HCT116 (cell line): ENCODE results near the gene ACP2. TPM values are rescaled to one million over a fixed set of nuclear protein-coding genes. Genes with fewer than 3 reads are reported as not detected.

Source experiments
- ATAC-seq: fragments of 200-7000 bp; cut with Tn5 transposase; 2 replicates; pipeline ENCODE4 v1.9.1; 2020; ENCODE audit warnings: mild to moderate bottlenecking, moderate library complexity
- BruUV-seq: library from RNA; stranded (reverse); fragments of 400-500 nt; replicated peaks from 2 replicates; lab custom pipeline; 2021; lab: Mats Ljungman, UMichigan
- CTCF ChIA-PET: fragments of 300-600 bp; sonication (Branson Sonifier 250); formaldehyde crosslinking; loops from one replicate; lab custom pipeline; 2021; ENCODE audit warnings: antibody characterized with exemption; lab: Charles Lee
- POLR2A ChIA-PET: fragments of 300-600, 350-600 bp; sonication (Branson Sonifier 250); formaldehyde crosslinking; loops from one replicate; lab custom pipeline; 2021; ENCODE audit warnings: antibody characterized with exemption; lab: Charles Lee
- RAD21 ChIA-PET, 2 experiments: fragments of 300-600 bp; sonication (Branson Sonifier 250); formaldehyde crosslinking; loops; one replicate each; lab custom pipeline; 2023; ENCODE audit warnings: low total read pairs in 2 of 2; ENCODE audit not compliant: uncharacterized antibody in 2 of 2, unreplicated experiment in 2 of 2, low non-redundant PET in 1 of 2; lab: Charles Lee
- DNase-seq: peaks from one replicate; pipeline ENCODE4 v3.0.0-alpha.2; 2010; ENCODE audit warnings: low read depth, low spot score
- H2AFZ ChIP-seq: fragments of 200-600 bp; shearing (Covaris generic), sonication (generic); 2 replicates; pipeline ENCODE4 v1.6.1; 2017; ENCODE audit warnings: low read depth, mixed run types, mixed read lengths, antibody characterized with exemption, low read length; ENCODE audit not compliant: poor library complexity, severe bottlenecking
- H3K27ac ChIP-seq: 2 replicates; pipeline ENCODE4 v1.5.1; 2012; ENCODE audit warnings: low read depth, low read length
- H3K27me3 ChIP-seq: fragments of 200-600 bp; sonication (generic); 2 replicates; pipeline ENCODE4 v1.6.1; 2016; ENCODE audit warnings: mixed run types, low read length, mixed read lengths; ENCODE audit not compliant: insufficient read depth
- H3K36me3 ChIP-seq, 2 experiments: fragments of 200-500 bp in 1 of 2; fragments of 200-600 bp in 1 of 2; sonication (Bioruptor generic) in 1 of 2; sonication (generic) in 1 of 2; 2 replicates each; pipeline versions ENCODE4 v1.5.1 to v1.6.1; 2014 to 2016; ENCODE audit warnings: low read length in 2 of 2, inconsistent platforms in 1 of 2, mixed read lengths in 1 of 2, mixed run types in 1 of 2; ENCODE audit not compliant: insufficient read depth in 2 of 2, control insufficient read depth in 1 of 2
- H3K4me1 ChIP-seq, 2 experiments: fragments of 200-600 bp in 1 of 2; sonication (generic) in 1 of 2; 2 replicates each; pipeline versions ENCODE4 v1.5.1 to v1.6.1; 2012 to 2017; ENCODE audit warnings: low read length in 2 of 2, inconsistent platforms in 1 of 2, mild to moderate bottlenecking in 1 of 2, mixed read lengths in 1 of 2, mixed run types in 1 of 2, moderate library complexity in 1 of 2; ENCODE audit not compliant: insufficient read depth in 2 of 2, control insufficient read depth in 1 of 2
- H3K4me2 ChIP-seq: fragments of 200-600 bp; sonication (generic); 2 replicates; pipeline ENCODE4 v1.6.1; 2017; ENCODE audit warnings: mixed run types, low read length, mixed read lengths
- H3K4me3 ChIP-seq, 2 experiments: fragments of 200-600 bp in 1 of 2; sonication (generic) in 1 of 2; replicated peaks in 1 of 2; 2 replicates each; pipeline ENCODE4 v1.5.1; 2011 to 2016; ENCODE audit warnings: low read length in 2 of 2, control low read depth in 1 of 2, low read depth in 1 of 2, mild to moderate bottlenecking in 1 of 2, mixed read lengths in 1 of 2, mixed run types in 1 of 2
- H3K79me2 ChIP-seq: fragments of 200-600 bp; sonication (generic); 2 replicates; pipeline ENCODE4 v1.6.1; 2017; ENCODE audit warnings: mild to moderate bottlenecking, mixed run types, low read length, moderate library complexity, mixed read lengths; ENCODE audit not compliant: insufficient read depth
- H3K9ac ChIP-seq: fragments of 200-600 bp; sonication (generic); 2 replicates; pipeline ENCODE4 v1.6.1; 2016; ENCODE audit warnings: low read length, mixed read lengths
- H3K9me2 ChIP-seq: fragments of 200-600 bp; sonication (generic), shearing (Covaris generic); 2 replicates; pipeline ENCODE4 v1.6.1; 2017; ENCODE audit warnings: mixed run types, mild to moderate bottlenecking, moderate library complexity; ENCODE audit not compliant: insufficient read depth
- H3K9me3 ChIP-seq, 2 experiments: fragments of 200-500 bp in 1 of 2; fragments of 200-600 bp in 1 of 2; sonication (Bioruptor generic) in 1 of 2; sonication (generic) in 1 of 2; 2 replicates each; pipeline ENCODE4 v1.6.1; 2014 to 2017; ENCODE audit warnings: low read length in 2 of 2, mixed read lengths in 2 of 2, inconsistent platforms in 1 of 2, low read depth in 1 of 2, mild to moderate bottlenecking in 1 of 2, mixed run types in 1 of 2, moderate library complexity in 1 of 2; ENCODE audit not compliant: control insufficient read depth in 1 of 2, insufficient read depth in 1 of 2
- H4K20me1 ChIP-seq: fragments of 200-600 bp; sonication (generic), shearing (Covaris generic); 2 replicates; pipeline ENCODE4 v1.6.1; 2017; ENCODE audit warnings: mixed run types, mild to moderate bottlenecking, moderate library complexity; ENCODE audit not compliant: insufficient read depth
- CBX3 ChIP-seq: IDR thresholded peaks from 2 replicates; pipeline ENCODE4 v1.6.1; 2012; ENCODE audit warnings: low read depth
- EGR1 ChIP-seq: IDR thresholded peaks from 2 replicates; pipeline ENCODE4 v1.6.1; 2012; ENCODE audit warnings: low read depth
- FOSL1 ChIP-seq: IDR thresholded peaks from 2 replicates; pipeline ENCODE4 v1.6.1; 2012; ENCODE audit warnings: low read depth
- SIN3A ChIP-seq: IDR thresholded peaks from 2 replicates; pipeline ENCODE4 v1.6.1; 2012; ENCODE audit warnings: low read depth
- TCF7L2 ChIP-seq: IDR thresholded peaks from 2 replicates; pipeline ENCODE4 v1.7.0; 2011; ENCODE audit warnings: borderline replicate concordance, inconsistent platforms; ENCODE audit not compliant: insufficient read depth, insufficient read length; ENCODE audit errors: extremely low read depth
- intact Hi-C: fragments of 100-400 bp; cut with micrococcal nuclease; formaldehyde crosslinking; loops from 2 replicates; pipeline ENCODE4 v1.10.0; 2022
- total RNA-seq: library from RNA; stranded (reverse); gene quantifications from one replicate; pipeline ENCODE4 v1.2.1, GENCODE V29; 2021; ENCODE audit not compliant: unreplicated experiment
- TF ChIP-seq, protein P1 (sequence below): IDR thresholded peaks from 2 replicates; pipeline ENCODE4 v1.6.1; 2012; ENCODE audit warnings: low read depth

The ACP2 gene
- total RNA-seq, 1 experiment from 2014 or later, result 21.5 TPM

DNA sequence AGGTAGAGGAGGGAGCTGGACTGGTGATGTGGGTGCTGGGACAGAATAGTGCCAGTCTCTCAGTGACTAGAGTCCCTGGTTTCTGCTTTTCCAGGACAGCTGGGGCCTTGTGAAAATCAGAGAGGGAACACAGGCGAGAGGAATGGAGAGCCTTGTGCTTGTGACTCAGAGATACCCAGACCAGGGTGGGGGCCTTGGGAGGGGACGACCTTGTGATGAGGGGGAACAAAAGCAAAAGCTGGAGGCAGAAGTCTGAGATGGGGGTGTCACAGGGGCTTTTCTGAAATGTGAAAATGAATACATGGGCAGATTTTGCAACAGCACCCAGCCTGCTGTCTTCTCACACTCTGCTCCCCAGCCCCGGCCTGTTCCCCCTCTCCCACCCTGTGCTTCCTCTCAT lies 5.8 kb upstream of the ACP2 start (continued):
- TF ChIP-seq, protein P1, sequence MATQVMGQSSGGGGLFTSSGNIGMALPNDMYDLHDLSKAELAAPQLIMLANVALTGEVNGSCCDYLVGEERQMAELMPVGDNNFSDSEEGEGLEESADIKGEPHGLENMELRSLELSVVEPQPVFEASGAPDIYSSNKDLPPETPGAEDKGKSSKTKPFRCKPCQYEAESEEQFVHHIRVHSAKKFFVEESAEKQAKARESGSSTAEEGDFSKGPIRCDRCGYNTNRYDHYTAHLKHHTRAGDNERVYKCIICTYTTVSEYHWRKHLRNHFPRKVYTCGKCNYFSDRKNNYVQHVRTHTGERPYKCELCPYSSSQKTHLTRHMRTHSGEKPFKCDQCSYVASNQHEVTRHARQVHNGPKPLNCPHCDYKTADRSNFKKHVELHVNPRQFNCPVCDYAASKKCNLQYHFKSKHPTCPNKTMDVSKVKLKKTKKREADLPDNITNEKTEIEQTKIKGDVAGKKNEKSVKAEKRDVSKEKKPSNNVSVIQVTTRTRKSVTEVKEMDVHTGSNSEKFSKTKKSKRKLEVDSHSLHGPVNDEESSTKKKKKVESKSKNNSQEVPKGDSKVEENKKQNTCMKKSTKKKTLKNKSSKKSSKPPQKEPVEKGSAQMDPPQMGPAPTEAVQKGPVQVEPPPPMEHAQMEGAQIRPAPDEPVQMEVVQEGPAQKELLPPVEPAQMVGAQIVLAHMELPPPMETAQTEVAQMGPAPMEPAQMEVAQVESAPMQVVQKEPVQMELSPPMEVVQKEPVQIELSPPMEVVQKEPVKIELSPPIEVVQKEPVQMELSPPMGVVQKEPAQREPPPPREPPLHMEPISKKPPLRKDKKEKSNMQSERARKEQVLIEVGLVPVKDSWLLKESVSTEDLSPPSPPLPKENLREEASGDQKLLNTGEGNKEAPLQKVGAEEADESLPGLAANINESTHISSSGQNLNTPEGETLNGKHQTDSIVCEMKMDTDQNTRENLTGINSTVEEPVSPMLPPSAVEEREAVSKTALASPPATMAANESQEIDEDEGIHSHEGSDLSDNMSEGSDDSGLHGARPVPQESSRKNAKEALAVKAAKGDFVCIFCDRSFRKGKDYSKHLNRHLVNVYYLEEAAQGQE, result no peak
- TF ChIP-seq EGR1 (no peak), CBX3 (no peak), FOSL1 (no peak)

DNA sequence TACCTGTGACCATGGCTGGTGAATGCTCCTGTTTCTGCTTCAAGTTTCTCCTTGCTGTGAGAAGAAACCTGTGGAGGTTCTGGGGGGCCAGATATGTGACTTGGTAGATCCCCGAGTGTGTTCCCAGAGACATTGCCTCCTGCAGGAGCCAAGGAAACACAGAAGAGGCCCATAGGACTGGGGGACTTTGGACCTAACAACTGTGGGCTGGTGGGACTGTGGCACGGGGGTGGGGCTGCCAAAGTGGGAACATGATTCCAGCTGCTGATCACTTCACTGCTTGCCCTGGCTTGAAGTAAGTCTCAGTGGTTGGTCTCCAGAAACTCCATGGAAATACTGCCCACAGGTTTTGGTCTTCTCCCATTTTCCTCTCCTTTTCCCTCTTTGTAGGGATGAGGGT lies 5.0 kb upstream of the ACP2 start:
- Histone ChIP-seq H3K9me2 (no peaks in the 10 kb centered on the region), H3K79me2 (peaks cover 20% of the 10 kb centered on the region), H3K9me3 (no peaks in the 10 kb centered on the region), H3K27me3 (no peaks in the 10 kb centered on the region), H2AFZ (no peak overlapping the region), H3K36me3 (no peaks in the 10 kb centered on the region), H3K4me1 (peaks cover 6 to 12% of the 10 kb centered on the region in 2 experiments; a peak in 3 of 4 replicates), H3K4me2 (no peak overlapping the region), H3K9ac (no peak overlapping the region), H4K20me1 (no peaks in the 10 kb centered on the region), H3K27ac (no peak overlapping the region), H3K4me3 (no peak overlapping the region)
- TF ChIP-seq FOSL1 (no peak), TCF7L2 (no peak), SIN3A (no peak), EGR1 (no peak)
- RAD21 ChIA-PET, result no interaction called here
- DNase-seq, result no peak
- BruUV-seq, result no TSS peak
- intact Hi-C loops, result loop anchor here (10.0 kb wide), 1 partner anchor 101 kb away; the partner anchor contains the start of gene MYBPC3
- CTCF ChIA-PET, result no interaction called here
- ATAC-seq, result no peak
- POLR2A ChIA-PET, result no interaction called here
